Measurements from ENCODE around the gene FBXL7.

DNA sequence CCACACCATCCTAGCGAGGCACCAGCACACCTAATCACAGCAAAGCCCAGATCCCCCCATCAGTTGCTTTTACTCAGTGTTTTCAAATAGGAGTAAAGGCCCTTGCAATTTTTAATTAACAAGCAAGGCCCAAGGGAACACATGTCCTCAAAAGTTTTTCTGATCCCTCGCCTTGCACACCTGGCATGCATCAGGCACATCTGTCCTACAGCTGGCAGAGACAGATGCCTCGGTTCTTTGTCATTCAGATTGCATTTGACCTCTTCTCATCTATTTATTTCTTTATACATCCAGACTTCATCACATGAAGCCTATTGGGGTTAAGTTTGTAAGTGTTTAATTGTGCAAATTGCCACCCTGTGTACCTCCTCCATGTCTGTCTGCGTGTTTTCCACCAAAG is 438.2 kb downstream of the FBXL7 start:
- TF ChIP-seq CTCF (IDR thresholded peaks at IDR 0.05; ENCODE audit: low read depth, low read length, missing input control) (no peak), RAD21 (IDR thresholded peaks at IDR 0.05) (no peak)

Measured in liver (tissue), 3 donors.